ENCODE data around the gene ZNF362. TPM values are rescaled to one million over a fixed set of nuclear protein-coding genes. Genes with fewer than 3 reads are reported as not detected.

ZNF362 gene
- total RNA-seq, 1 donor from 2014 or later = 10.9 TPM

DNA sequence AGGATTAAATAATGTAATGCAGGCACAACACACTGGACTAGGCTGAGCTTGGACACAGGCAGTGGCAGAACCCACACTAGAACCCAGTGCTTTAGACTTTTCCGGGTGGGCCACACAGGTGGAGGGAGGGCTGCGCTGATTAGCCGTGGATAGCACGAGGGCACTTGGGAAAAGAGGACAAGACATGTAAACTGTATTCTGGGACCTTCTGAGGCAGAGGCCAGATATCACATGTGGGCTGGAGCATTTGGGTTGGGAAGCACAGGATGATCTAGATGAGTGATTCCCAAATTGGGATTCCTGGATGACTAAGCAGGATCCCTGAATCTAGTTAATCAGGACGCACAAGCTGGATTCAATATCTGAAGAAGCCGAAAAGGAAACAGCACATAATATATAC lies 84.9 kb downstream of the ZNF362 start:
- Histone ChIP-seq H4K20me1 (ENCODE audit: low read depth) (peaks cover 92% of the 10 kb centered on the region), H3K9ac (no peak overlapping the region)
- peaks cover 96% of the 10 kb centered on the region for H3K4me1 Mint-ChIP-seq

DNA sequence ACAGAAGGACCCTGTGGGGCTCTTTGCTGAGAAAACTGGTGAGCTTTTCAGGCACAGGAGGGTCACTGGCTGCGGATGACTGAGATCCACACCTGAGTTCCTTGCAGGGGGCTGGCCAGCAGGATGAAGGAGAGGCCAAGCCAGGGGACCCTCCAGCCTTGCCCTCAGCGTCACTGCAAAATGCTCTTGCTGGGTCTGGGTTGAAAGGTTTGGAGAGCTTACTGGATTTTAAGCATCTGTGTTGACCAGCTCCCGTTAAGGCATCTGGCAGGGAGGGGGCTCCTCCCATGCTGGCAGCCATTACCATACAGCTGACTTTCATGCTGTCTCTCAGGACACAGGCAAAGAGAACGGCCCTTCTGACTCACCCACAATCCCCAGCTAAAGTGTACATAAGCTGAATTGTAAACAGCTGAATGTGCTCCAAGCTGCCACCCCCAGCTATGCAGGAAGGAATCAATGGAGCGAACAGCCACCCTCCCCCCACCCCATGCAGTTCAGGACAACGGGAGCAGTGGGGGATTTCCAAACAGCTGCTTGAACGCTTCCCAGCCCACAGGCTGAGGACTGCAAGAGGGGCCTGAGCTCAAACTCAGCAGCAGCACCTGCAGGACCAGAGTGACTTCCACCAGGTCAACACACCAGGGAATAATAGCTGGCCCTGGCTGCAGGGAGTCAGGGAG lies 85.9 kb downstream of the ZNF362 start:
- H3K9ac ChIP-seq = no peak overlapping the region
- H3K4me3 Mint-ChIP-seq = peak overlapping the region; percentile 71
- H3K79me2 ChIP-seq (ENCODE audit: low read depth) = peaks cover 88% of the 10 kb centered on the region
- H3K4me3 ChIP-seq = peak overlapping the region; percentile 2
- peaks cover 96% of the 10 kb centered on the region for H3K4me1 Mint-ChIP-seq
- DNase-seq (ENCODE audit: low spot score) = peak; percentile 90
- peak overlapping the region; percentile 90 for H3K27ac Mint-ChIP-seq
- H2AFZ ChIP-seq (replicated peaks) = no peak overlapping the region
- no peaks in the 10 kb centered on the region for H3K9me3 ChIP-seq (ENCODE audit: low read depth)
- H3K4me1 ChIP-seq = peaks cover 91% of the 10 kb centered on the region
- H3K36me3 ChIP-seq = no peaks in the 10 kb centered on the region
- H3F3A ChIP-seq (ENCODE audit: low read depth) = peaks cover 86% of the 10 kb centered on the region
- H4K20me1 ChIP-seq (ENCODE audit: low read depth) = peaks cover 92% of the 10 kb centered on the region
- peak overlapping the region; percentile 80 for H3K27ac ChIP-seq
- peaks cover 32% of the 10 kb centered on the region for H3K36me3 Mint-ChIP-seq
- peak overlapping the region; percentile 66 for H3K4me2 ChIP-seq
- H3K27me3 ChIP-seq = no peaks in the 10 kb centered on the region
- no peaks in the 10 kb centered on the region for H3K9me3 Mint-ChIP-seq
- no peak for TF ChIP-seq EZH2phosphoT487 (IDR thresholded peaks at IDR 0.05)
- TF ChIP-seq, protein P1, sequence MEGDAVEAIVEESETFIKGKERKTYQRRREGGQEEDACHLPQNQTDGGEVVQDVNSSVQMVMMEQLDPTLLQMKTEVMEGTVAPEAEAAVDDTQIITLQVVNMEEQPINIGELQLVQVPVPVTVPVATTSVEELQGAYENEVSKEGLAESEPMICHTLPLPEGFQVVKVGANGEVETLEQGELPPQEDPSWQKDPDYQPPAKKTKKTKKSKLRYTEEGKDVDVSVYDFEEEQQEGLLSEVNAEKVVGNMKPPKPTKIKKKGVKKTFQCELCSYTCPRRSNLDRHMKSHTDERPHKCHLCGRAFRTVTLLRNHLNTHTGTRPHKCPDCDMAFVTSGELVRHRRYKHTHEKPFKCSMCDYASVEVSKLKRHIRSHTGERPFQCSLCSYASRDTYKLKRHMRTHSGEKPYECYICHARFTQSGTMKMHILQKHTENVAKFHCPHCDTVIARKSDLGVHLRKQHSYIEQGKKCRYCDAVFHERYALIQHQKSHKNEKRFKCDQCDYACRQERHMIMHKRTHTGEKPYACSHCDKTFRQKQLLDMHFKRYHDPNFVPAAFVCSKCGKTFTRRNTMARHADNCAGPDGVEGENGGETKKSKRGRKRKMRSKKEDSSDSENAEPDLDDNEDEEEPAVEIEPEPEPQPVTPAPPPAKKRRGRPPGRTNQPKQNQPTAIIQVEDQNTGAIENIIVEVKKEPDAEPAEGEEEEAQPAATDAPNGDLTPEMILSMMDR (IDR thresholded peaks at IDR 0.05) = peak; percentile 4
- peaks cover 4% of the 10 kb centered on the region for H3K27me3 Mint-ChIP-seq (ENCODE audit: insufficient read depth, low read depth)

More for the DNA sequence above, 84.9 kb downstream of the ZNF362 start:
- Mint-ChIP-seq H3K27me3 (ENCODE audit: insufficient read depth, low read depth) (peaks cover 2% of the 10 kb centered on the region), H3K4me3 (peak overlapping the region; percentile 76), H3K36me3 (peaks cover 23% of the 10 kb centered on the region), H3K9me3 (no peaks in the 10 kb centered on the region), H3K27ac (peak overlapping the region; percentile 73)
- no peaks in the 10 kb centered on the region for H3K9me3 ChIP-seq (ENCODE audit: low read depth)
- no peaks in the 10 kb centered on the region for H3K36me3 ChIP-seq
- H3K27ac ChIP-seq = no peak overlapping the region
- H2AFZ ChIP-seq (replicated peaks) = no peak overlapping the region
- DNase-seq (ENCODE audit: low spot score) = no peak
- peak overlapping the region; percentile 66 for H3K4me2 ChIP-seq
- TF ChIP-seq EZH2phosphoT487 (IDR thresholded peaks at IDR 0.05) = no peak
- TF ChIP-seq EZH2 (IDR thresholded peaks at IDR 0.05) = no peak
- TF ChIP-seq, protein P1 (IDR thresholded peaks at IDR 0.05) = no peak
- peaks cover 91% of the 10 kb centered on the region for H3K4me1 ChIP-seq
- H3F3A ChIP-seq (ENCODE audit: low read depth) = peaks cover 82% of the 10 kb centered on the region
- H3K79me2 ChIP-seq (ENCODE audit: low read depth) = peaks cover 88% of the 10 kb centered on the region
- no peak overlapping the region for H3K4me3 ChIP-seq
- no peaks in the 10 kb centered on the region for H3K27me3 ChIP-seq

DNA sequence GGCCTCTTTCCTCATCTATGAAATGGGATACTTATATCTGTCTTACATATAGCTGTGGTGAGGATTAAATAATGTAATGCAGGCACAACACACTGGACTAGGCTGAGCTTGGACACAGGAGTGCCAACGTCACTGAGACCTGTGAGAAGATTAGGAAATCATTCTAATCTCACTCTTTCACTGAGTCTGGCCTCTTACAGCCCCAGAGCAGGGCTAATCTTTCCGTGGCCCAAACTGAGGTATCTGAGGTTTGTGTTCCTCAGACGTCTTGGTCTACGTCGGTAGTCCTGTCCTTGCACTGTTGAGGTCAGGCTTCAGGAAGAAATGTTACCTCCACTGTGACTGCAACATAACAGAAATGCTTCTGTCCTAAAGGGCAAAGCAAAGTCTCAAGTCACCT lies 87.2 kb downstream of the ZNF362 start:
- Histone ChIP-seq H3K9me3 (ENCODE audit: low read depth) (no peaks in the 10 kb centered on the region), H3K9ac (no peak overlapping the region), H3K4me1 (peaks cover 94% of the 10 kb centered on the region), H3K27ac (no peak overlapping the region), H3K27me3 (no peaks in the 10 kb centered on the region), H3K4me3 (no peak overlapping the region), H3K79me2 (ENCODE audit: low read depth) (peaks cover 91% of the 10 kb centered on the region), H4K20me1 (ENCODE audit: low read depth) (peaks cover 96% of the 10 kb centered on the region), H2AFZ (replicated peaks) (no peak overlapping the region), H3K4me2 (peak overlapping the region; percentile 43), H3K36me3 (no peaks in the 10 kb centered on the region), H3F3A (ENCODE audit: low read depth) (peaks cover 86% of the 10 kb centered on the region)
- Mint-ChIP-seq H3K9me3 (no peaks in the 10 kb centered on the region), H3K4me3 (peak overlapping the region; percentile 34), H3K4me1 (peaks cover 93% of the 10 kb centered on the region), H3K27me3 (ENCODE audit: insufficient read depth, low read depth) (peaks cover 2% of the 10 kb centered on the region), H3K36me3 (peaks cover 32% of the 10 kb centered on the region), H3K27ac (peak overlapping the region; percentile 87)
- TF ChIP-seq EZH2phosphoT487 (IDR thresholded peaks at IDR 0.05) (no peak), EZH2 (IDR thresholded peaks at IDR 0.05) (no peak)
- TF ChIP-seq, protein P1 (IDR thresholded peaks at IDR 0.05) = no peak
- DNase-seq (ENCODE audit: low spot score) = no peak

Measured in neural progenitor cell (in vitro differentiated cells).